Tibial artery (tissue), 4 donors: Measurements from ENCODE around the gene DLL3.
A peak's percentile ranks its signal among the peaks of the same experiment; 100 is the strongest.

Source experiments
- DNase-seq, 2 donors: peaks; one replicate each; pipeline ENCODE4 v3.0.0-alpha.2; 2019
- H3K27ac ChIP-seq, 2 donors: fragments of 200-600 bp; sonication (generic) in 1 of 2; 1 replicate in 1 of 2; 2 replicates in 1 of 2; pipeline ENCODE4 v1.5.1; 2018 to 2019; ENCODE audit warnings: mild to moderate bottlenecking in 1 of 2
- H3K27me3 ChIP-seq, 2 donors: fragments of 200-600 bp; sonication (generic) in 1 of 2; one replicate each; pipeline versions ENCODE4 v1.5.1 to v1.6.0; 2016 to 2019
- H3K36me3 ChIP-seq, 3 donors: fragments of 200-600 bp; sonication (generic) in 2 of 3; one replicate each; pipeline ENCODE4 v1.5.1; 2016 to 2019; ENCODE audit warnings: mild to moderate bottlenecking in 2 of 3
- H3K4me1 ChIP-seq, 4 donors: fragments of 200-600 bp; sonication (generic) in 2 of 4; 1 replicate in 3 of 4; 2 replicates in 1 of 4; pipeline ENCODE4 v1.5.1; 2016 to 2019
- H3K4me3 ChIP-seq, 2 donors: fragments of 200-600 bp; sonication (generic) in 1 of 2; 1 replicate in 1 of 2; 2 replicates in 1 of 2; pipeline ENCODE4 v1.5.1; 2018 to 2019; ENCODE audit warnings: mild to moderate bottlenecking in 2 of 2
- H3K9me3 ChIP-seq, 3 donors: fragments of 200-600 bp; sonication (generic) in 1 of 3; one replicate each; pipeline ENCODE4 v1.5.1; 2016 to 2019
- intact Hi-C: fragments of 100-400 bp; cut with DNase I; formaldehyde crosslinking; loops from one replicate; pipeline ENCODE4 v1.15.0; 2023; ENCODE audit warnings: low total_unique reads
- TF ChIP-seq, protein P1 (sequence below), 2 experiments: fragments of 200-600 bp in 1 of 2; fragments of 450-650 bp in 1 of 2; IDR thresholded peaks; one replicate each; pipeline ENCODE4 v1.5.1; 2017 to 2019; ENCODE audit warnings: antibody characterized with exemption in 2 of 2, mild to moderate bottlenecking in 1 of 2, moderate library complexity in 1 of 2

The DLL3 gene

GRCh38 chr19:39539518-39540332 is 41.0 kb downstream of the DLL3 start, which contains the start of gene EID2:
EID2 (minus strand) TSS chr19:39540161; CDS start chr19:39540079, 82 bp downstream.
- Histone ChIP-seq H3K9me3 (no peaks in the 10 kb centered on the region), H3K27ac (peak within 1 kb of the TSS; percentile 95), H3K27me3 (peaks cover 0 to 2% of the 10 kb centered on the region in 2 donors), H3K36me3 (no peaks in the 10 kb centered on the region), H3K4me3 (peak within 1 kb of the TSS; percentile 77 to 86), H3K4me1 (peaks cover 0 to 21% (median 13%) of the 10 kb centered on the region in 4 donors)
- peak; percentile 94 to 96 for DNase-seq
- TF ChIP-seq, protein P1, sequence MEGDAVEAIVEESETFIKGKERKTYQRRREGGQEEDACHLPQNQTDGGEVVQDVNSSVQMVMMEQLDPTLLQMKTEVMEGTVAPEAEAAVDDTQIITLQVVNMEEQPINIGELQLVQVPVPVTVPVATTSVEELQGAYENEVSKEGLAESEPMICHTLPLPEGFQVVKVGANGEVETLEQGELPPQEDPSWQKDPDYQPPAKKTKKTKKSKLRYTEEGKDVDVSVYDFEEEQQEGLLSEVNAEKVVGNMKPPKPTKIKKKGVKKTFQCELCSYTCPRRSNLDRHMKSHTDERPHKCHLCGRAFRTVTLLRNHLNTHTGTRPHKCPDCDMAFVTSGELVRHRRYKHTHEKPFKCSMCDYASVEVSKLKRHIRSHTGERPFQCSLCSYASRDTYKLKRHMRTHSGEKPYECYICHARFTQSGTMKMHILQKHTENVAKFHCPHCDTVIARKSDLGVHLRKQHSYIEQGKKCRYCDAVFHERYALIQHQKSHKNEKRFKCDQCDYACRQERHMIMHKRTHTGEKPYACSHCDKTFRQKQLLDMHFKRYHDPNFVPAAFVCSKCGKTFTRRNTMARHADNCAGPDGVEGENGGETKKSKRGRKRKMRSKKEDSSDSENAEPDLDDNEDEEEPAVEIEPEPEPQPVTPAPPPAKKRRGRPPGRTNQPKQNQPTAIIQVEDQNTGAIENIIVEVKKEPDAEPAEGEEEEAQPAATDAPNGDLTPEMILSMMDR (IDR thresholded peaks at IDR 0.05) = peak; percentile 88 to 91
- intact Hi-C loops = loop anchor here (2.0 kb wide), 1 partner anchor 57 kb away; no protein-coding TSS in a partner anchor

DNA sequence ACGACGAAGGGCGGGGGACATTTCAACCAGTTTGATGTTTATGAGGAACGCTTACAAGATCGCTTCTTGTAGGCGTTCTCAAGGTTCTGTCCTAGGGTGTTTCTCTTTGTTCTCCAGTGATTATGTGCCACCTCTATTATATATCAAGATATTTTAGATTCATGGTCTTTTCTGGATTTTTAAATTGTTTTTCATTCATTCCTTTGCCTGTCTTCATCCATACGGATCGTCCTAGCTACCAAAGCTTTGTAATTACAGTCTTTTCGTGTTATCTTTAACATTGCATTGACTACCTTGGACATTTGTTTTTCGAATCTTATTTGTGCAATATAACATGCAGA is 41.6 kb downstream of the DLL3 start:
- peaks cover 0 to 21% (median 13%) of the 10 kb centered on the region in 4 donors for H3K4me1 ChIP-seq
- peak overlapping the region; percentile 77 to 86 for H3K4me3 ChIP-seq
- peaks cover 0 to 2% of the 10 kb centered on the region in 2 donors for H3K27me3 ChIP-seq
- intact Hi-C loops = no loop called here
- no peaks in the 10 kb centered on the region for H3K36me3 ChIP-seq
- no peak for DNase-seq
- no peaks in the 10 kb centered on the region for H3K9me3 ChIP-seq
- H3K27ac ChIP-seq = peak overlapping the region; percentile 95
- TF ChIP-seq, protein P1 (IDR thresholded peaks at IDR 0.05) = no peak

DNA sequence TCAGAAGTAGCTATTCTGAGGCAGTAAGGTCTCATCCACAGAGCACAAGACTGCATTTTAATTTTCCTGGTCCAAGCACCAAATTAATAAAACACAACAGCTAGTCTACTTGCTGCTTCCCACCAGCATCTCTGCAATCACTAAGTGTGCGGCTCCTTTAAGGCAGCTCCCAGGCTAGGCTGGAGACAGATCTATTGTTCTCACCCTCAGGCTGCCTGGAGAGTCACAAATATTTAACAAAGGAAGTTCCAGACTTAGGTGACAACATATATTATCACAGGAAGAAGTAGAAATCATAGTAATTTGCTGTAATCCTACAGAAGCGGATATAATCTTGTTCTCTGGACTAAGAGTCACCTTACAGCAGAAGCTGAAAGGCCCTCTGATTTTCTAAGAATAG is 43.5 kb downstream of the DLL3 start:
- no peak for DNase-seq
- H3K27me3 ChIP-seq = peaks cover 0 to 9% of the 10 kb centered on the region in 2 donors
- H3K9me3 ChIP-seq = no peaks in the 10 kb centered on the region
- peaks cover 0 to 21% (median 13%) of the 10 kb centered on the region in 4 donors for H3K4me1 ChIP-seq
- no peak overlapping the region for H3K27ac ChIP-seq
- no peaks in the 10 kb centered on the region for H3K36me3 ChIP-seq
- no peak overlapping the region for H3K4me3 ChIP-seq
- intact Hi-C loops = no loop called here
- TF ChIP-seq, protein P1 (IDR thresholded peaks at IDR 0.05) = no peak

- DNase-seq = no peak
- Histone ChIP-seq H3K4me3 (no peak overlapping the region), H3K9me3 (no peaks in the 10 kb centered on the region), H3K27me3 (peaks cover 0 to 9% of the 10 kb centered on the region in 2 donors), H3K36me3 (no peaks in the 10 kb centered on the region), H3K4me1 (peaks cover 0 to 12% (median 9%) of the 10 kb centered on the region in 4 donors), H3K27ac (no peak overlapping the region)
- intact Hi-C loops = no loop called here
- TF ChIP-seq, protein P1 (IDR thresholded peaks at IDR 0.05) = no peak
Measured at GRCh38 chr19:39543477-39543857, 44.7 kb downstream of the DLL3 start.

DNA sequence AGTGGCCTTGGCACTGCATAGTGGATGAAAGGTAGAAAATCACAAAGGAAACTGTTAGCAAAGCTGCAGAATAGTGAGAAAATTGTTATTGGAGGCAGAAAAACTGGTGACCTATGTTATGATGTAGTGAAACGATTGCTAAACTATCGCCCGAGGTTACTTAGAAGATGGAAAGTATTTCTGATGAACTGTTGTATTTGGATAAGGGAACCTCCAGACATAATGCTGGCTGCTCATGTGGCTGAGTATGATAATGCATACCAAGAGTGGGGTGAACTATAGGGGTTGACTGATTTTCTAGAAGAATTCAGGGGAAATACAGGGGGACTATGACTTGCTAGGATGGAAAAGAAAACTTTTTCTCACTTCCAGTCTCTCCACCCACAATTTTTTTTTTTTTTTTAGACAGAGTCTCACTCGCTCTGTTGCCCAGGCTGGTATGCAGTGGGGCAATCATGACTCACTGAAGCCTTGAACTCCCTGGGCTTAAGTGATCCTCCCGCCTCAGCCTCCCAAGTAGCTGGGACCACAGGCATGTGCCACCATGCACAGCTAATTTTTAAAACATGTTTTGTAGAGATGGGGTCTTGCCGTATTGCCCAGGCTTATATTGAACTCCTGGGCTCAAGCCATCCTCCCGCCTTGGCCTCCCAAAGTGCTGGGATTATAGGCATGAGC is 45.6 kb downstream of the DLL3 start:
- no peaks in the 10 kb centered on the region for H3K9me3 ChIP-seq
- TF ChIP-seq, protein P1 (IDR thresholded peaks at IDR 0.05) = no peak
- peaks cover 0 to 5% (median 2%) of the 10 kb centered on the region in 4 donors for H3K4me1 ChIP-seq
- no peak for DNase-seq
- H3K27ac ChIP-seq = no peak overlapping the region
- H3K36me3 ChIP-seq = no peaks in the 10 kb centered on the region
- no peak overlapping the region for H3K4me3 ChIP-seq
- peaks cover 0 to 9% of the 10 kb centered on the region in 2 donors for H3K27me3 ChIP-seq
- intact Hi-C loops = no loop called here
